Erythroblast (primary cell): ENCODE data around the gene SP1.
"Not testable (repeated sequence)": the region's sequence is repeated elsewhere in the genome, so short reads cannot be mapped to it uniquely, and the experiment has no call there.

Source experiments
- GATA1 ChIP-seq: IDR thresholded peaks from 2 replicates; pipeline ENCODE4 v1.6.1; 2011; ENCODE audit warnings: low read depth, mild to moderate bottlenecking, control low read depth, low read length, moderate library complexity
- POLR2A ChIP-seq: IDR thresholded peaks from 2 replicates; pipeline ENCODE4 v1.6.1; 2011; ENCODE audit warnings: mild to moderate bottlenecking, low read length

GRCh38 chr12:53402351-53402750, 22.4 kb downstream of the SP1 start:
- not testable (repeated sequence) for TF ChIP-seq POLR2A, GATA1
